GM18520 (cell line): ENCODE data around the gene S100A12.
"Not testable (repeated sequence)": the region's sequence is repeated elsewhere in the genome, so short reads cannot be mapped to it uniquely, and the experiment has no call there.

Source experiments
- ATAC-seq: cut with Tn5 transposase; IDR thresholded peaks from one replicate; pipeline ENCODE4 v1.9.1; 2021; ENCODE audit not compliant: unreplicated experiment

Gene S100A12

GRCh38 chr1:153354515-153355193, 20.8 kb downstream of the S100A12 start:
- ATAC-seq: no peak

DNA sequence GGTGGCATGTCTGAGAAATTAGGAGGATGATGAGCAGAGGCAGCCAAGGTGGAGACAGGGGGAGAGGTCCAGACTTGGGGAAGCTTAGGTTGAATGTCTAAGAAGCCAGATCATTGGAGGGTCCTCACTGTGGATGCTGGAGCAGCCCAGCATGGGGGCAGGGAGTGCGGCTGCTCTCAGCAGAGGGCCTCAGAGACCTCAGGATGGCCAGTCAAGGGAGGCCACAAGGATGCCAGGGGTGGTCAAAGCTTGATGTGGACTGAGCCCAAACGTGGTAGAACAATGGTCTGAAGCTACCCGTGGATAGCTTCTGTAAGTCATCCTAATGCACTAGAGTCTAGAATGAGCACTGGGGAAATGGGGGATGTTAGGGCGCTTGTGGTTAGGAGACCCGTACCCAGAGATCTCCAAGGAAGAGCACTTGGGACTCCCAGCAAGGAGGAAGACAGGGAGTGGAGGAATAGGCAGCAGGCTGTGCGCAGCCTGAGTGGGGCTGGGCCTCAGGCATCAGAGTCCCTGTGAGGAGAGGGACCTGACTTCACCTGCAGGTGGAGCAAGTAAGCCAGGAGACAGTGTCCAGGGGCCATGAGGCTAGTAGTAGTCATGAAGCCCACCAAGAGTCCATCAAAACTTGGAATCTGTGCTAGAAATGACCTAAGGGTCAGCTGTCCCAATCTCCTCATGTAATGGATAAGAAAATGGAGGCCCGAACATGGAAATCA, 22.0 kb downstream of the S100A12 start:
- no peak for ATAC-seq

DNA sequence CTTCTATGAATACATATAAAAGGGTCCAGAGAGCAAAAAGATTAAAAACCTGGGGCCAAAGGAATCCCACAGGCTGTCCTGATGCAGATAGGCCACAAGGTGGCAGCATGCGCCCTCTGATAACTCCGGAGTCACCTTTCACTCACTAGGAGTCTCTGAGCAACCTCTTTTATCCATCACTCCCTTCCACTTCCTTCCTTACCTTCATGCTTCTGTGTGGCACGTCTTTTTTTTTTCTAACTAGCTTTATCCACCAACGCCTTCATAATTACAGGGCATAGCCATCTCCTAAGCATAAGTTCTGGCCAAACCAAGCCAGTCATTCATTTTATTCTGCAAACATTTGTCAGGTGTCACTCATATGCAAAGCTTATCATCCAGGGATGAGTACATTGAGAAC, 22.9 kb downstream of the S100A12 start:
- no peak for ATAC-seq

- ATAC-seq: no peak
These were observed 25.0 kb downstream of the S100A12 start for GRCh38 chr1:153350321-153350957.

- ATAC-seq: no peak
These were observed 25.8 kb downstream of the S100A12 start for GRCh38 chr1:153349363-153350320.

- ATAC-seq: no peak
These were observed 26.7 kb downstream of the S100A12 start, which contains the start of gene PGLYRP4 for GRCh38 chr1:153348511-153349362. TSS of gene PGLYRP4 (minus strand) at chr1:153348841. CDS start at chr1:153347932, 909 bp downstream.

- no peak for ATAC-seq
These were observed 27.6 kb downstream of the S100A12 start for GRCh38 chr1:153347856-153348255.

- not testable (repeated sequence) for ATAC-seq
These were observed 28.4 kb downstream of the S100A12 start for GRCh38 chr1:153347049-153347448.

GRCh38 chr1:153346077-153346723, 29.2 kb downstream of the S100A12 start:
- no peak for ATAC-seq

DNA sequence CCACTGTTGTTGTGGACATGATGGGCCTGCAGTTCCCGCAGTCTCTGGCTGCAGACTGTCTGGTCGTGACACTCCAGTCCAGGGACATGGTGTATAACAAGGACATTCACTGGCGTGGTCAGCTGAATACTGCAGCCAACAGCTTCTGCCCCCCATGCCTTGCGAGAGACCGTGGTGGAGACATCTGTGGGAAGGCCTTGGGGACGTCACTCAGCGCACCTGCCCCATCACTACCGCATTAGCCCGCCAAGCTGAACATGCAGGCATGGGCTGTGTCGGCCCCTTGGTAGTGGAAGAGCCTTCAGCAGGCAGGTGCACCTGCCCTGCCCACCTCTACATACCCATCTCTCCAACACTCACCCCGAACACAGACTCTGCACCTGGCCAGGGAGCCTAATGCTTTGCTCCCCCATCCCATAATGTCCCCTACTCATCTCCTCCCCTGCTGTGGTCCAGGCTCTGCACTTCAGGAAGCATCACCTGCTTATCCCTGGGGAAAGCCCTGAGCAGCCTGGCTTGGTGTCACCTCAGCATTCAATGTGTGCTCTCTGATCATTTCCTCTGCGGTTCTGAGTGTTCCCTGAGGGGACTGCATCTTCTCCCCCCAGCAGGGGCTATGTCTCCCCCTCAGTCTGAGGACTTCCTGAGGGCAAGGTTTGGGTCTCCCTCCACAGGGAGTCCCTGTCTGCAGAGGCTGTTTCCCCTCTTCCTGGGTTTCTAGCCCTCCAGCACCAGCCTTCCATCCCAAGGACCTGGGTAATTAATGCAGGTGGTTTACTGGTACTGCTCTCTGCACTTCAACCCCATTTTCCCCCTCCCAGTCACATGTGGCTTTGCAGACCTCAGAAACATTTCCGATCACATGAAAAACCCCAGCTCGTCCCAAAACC, 30.0 kb downstream of the S100A12 start:
- ATAC-seq: no peak

- no peak for ATAC-seq
These were observed 30.7 kb downstream of the S100A12 start for GRCh38 chr1:153344718-153345025.

DNA sequence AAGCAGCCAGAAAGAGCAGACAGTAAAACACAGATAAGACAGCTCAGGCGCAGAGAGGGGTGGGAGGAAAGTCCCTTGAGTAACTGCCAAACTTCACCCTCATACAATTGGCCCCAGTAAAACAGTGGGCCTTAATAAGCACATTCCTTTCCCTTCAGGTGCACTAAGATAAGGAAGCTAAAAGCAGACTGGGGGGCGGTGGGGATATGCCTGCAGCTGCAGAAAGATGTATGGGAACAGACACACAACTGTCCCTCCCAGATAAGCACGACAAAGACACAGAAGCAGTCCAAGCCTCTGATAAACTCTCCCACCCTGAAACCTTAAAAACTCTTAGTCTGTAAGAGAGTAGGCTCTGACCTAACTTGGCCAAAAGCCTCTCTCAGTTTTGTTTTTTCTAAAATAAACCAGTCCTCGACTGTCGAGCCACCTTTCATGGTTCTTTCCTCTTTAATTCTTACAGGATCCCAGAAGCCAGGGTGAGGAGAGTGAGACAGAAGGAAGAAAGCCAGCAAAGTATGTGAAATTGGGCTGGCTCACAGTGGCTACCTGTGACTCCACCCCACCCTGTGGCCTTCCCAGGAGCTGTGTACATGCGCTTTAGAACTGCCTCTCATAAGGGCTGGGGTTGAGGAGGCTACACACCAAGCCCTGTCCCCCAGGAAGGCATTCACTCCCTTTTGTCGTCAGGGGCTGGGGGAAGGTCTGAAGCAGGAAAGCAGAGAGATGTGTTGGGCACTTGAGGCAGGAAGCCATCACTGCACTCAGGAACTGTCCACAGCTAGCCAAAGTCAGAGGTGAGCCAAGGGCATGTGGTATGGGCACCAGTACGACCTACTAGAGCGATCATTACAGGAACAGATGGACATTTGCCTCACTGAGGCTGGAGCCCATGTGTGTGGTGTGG, 31.4 kb downstream of the S100A12 start:
- ATAC-seq: no peak

DNA sequence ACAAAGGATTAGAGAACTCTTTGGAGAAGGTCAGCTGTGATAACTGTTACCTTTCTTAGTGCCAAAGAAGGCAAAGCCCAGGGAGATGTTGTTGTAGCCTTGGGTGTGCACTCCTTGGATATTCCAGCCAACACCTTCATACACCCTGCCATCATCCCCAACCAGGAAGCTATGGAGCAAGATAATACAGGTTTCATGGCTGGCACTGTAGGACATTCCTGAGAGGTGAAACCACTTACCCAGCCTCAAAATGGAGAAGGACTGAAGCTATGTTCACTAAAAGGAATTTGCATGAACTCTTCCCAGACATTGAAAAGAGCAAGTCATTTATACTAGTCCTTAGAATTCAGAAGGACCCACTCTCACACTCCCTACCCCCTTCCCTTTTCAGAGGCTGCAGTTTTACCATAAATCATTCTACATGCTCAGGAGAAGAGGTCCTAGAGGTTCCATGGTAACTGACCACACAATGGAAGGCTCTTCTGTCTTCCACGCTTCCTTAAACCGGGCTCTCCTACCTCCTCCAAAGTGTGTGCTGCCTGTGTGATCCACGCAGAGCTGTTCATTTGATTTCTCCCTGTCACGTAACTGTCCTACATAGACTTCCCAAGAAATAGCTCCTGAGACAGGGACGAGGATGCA, 32.3 kb downstream of the S100A12 start:
- ATAC-seq: no peak

- ATAC-seq: no peak
These were observed 33.2 kb downstream of the S100A12 start for GRCh38 chr1:153342178-153342577.

GRCh38 chr1:153341431-153341934, 33.9 kb downstream of the S100A12 start:
- no peak for ATAC-seq

GRCh38 chr1:153340356-153340755, 35.1 kb downstream of the S100A12 start:
- ATAC-seq: no peak

DNA sequence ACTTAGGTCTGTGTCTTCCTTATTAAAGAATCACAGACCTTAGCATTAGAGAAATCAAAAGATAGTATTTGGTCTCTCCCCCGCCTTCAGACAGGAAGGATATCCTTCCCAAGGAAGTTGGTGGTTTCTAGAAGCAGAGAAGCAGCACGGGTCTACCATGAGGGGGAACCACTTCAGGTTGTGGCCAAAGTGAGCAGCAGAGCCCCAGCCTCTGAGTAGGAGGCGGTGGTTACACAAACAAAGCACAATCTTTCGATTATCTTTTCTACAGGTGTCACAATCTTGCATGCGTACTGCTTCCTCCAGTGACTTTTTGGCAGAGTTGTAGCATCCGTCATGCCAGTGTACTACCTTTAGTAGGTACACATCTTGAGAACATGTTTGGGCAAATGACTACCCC, 35.6 kb downstream of the S100A12 start:
- ATAC-seq: no peak
